Measurements from ENCODE around the gene CEP72. TPM values are rescaled to one million over a fixed set of nuclear protein-coding genes. Genes with fewer than 3 reads are reported as not detected.

Gene CEP72, protein sequence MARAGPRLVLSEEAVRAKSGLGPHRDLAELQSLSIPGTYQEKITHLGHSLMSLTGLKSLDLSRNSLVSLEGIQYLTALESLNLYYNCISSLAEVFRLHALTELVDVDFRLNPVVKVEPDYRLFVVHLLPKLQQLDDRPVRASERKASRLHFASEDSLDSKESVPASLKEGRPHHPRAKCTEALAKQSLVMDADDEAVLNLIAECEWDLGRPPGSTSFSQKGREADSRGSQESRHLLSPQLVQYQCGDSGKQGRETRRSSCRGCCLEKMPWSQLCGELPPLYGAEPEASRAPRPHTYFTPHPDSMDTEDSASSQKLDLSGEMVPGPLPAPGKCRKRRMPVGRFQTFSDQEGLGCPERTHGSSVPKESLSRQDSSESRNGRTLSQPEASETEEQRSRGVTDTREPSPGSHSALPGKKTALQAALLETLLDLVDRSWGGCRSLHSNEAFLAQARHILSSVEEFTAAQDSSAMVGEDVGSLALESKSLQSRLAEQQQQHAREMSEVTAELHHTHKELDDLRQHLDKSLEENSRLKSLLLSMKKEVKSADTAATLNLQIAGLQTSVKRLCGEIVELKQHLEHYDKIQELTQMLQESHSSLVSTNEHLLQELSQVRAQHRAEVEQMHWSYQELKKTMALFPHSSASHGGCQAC
- 10 to 100 TPM; 21.6 to 22.5 TPM for total RNA-seq

DNA sequence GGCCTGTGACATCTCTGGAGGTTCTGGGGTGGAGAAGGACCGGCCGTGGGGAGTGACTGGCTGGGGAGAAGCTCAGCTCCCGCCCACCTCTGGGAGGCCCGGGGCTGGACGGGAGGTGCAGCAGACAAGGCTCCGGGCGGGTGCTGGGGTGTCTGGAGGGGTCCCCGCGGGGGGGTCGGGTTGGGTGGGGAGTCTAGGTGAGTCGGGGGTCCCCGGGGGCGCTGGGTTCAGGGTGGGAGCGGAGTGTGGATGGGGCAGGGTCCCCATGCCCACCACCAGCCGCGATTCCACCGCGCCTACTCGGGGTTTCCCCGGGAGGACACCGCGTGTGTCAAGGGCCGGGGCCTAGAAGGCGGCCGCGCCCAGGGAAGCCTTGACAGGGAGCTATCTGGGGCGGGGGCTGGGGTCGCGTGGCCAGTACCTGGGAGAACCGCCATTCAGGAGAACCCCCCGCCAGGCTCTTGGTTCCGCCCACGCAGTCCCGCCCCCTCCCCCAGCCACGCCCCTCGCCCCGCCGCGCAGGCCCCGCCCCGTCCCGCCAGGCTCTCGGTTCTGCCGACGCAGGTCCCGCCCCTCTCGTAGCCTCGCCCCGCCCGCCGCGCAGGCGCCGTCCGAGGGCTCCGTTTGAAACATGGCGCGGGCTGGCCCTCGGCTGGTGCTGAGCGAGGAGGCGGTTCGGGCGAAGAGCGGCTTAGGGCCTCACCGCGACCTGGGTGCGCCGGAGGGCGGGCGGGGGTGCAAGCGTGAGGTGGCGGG is at the start of gene CEP72:
Gene CEP72, plus strand, starts transcription at position 610 of the 756 bp plus-strand sequence. Its CDS starts 22 bp downstream, at position 632.
- CTCF ChIA-PET: interaction anchor here (1.2 kb wide), 1 partner anchor 295 kb away, joined by 5 read pairs; no protein-coding TSS in a partner anchor
- POLR2A ChIA-PET: interaction anchor here (1.3 kb wide), 1 partner anchor 35 kb away, joined by 3 read pairs; no protein-coding TSS in a partner anchor
- intact Hi-C loops (cut with micrococcal nuclease): loop anchor here (1.0 to 5.0 kb wide), 2 partner anchors 139 to 280 kb away; partner anchors contain the start of genes BRD9 and TRIP13

DNA sequence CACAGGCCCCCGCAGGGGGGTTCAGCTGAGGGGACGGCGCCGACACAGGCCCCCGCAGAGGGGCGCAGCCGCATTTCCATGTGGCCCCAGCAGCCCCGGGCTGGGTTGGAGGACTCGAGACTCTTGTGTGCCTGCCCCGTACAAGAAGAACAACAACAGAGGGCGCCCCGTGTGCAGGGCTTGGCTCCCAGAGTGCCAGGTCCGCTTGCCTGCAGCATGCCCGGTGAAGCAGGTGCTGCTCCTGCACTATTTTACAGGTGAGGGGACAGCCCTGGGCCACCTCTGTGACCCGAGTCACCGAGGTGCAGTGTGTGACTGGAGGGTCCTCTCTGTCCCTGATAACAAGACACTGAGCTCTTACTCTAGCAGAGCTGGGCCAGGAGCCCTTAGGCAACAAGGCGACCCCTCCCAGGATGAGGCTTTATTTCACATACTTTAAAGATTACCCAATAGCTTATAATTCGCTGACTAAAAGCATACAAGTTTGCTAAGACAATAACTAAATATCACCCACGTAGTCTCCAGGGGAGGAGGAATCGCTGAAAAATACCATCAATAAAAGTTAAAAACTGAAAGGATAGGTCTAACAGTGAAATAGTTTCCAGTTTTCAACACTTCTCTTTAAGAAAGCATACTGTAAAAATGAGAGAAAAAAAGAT is 46.2 kb upstream of the CEP72 start:
- POLR2A ChIA-PET: no interaction called here
- DNase-seq: peak; percentile 9
- Mint-ChIP-seq H3K4me3 (no peak overlapping the region), H3K9me3 (no peaks in the 10 kb centered on the region), H3K27me3 (peaks cover 13% of the 10 kb centered on the region), H3K27ac (no peak overlapping the region), H3K36me3 (no peaks in the 10 kb centered on the region), H3K4me1 (ENCODE audit: low read depth) (no peaks in the 10 kb centered on the region)
- CTCF ChIA-PET: no interaction called here
- intact Hi-C loops (cut with micrococcal nuclease): no loop called here

More for the DNA sequence above, at the start of gene CEP72:
- Mint-ChIP-seq H3K9me3 (peaks cover 8% of the 10 kb centered on the region), H3K36me3 (peaks cover 22% of the 10 kb centered on the region), H3K4me1 (ENCODE audit: low read depth) (peaks cover 43% of the 10 kb centered on the region), H3K27ac (peak within 1 kb of the TSS; percentile 63), H3K4me3 (peak within 1 kb of the TSS; percentile 93), H3K27me3 (peaks cover 6% of the 10 kb centered on the region)
- DNase-seq: peak; percentile 95

DNA sequence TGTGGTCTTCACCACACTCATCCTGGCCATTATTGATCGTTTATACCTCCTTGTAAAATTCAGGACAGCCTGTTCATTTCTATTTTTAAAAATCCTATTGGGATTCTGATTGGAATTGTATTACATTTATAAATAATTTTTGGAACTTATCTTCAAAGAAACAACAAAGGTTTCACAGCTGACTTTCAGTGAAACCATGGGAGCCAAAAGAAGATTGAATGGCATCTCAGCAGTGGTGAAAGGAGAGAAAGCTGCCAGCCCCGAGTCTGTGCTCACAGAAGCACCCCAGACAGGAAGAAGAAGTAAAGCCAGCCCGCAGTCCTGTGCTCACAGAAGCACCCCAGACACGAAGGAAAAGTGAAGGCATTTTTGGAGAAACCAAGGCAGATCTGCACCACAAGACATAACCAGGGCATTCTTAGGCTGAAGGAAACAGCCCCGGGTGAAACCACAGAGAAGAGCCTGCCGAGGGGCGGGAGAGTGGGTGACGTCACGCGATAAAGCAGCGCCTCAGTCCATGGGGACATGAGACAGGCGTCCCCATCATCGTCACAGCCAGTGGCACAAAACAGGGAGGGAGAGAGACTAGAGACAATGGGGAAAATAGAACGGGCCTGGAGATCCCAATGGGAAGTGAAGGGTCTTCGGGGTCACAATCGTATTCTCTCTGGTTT is 45.4 kb upstream of the CEP72 start:
- Mint-ChIP-seq H3K4me1 (ENCODE audit: low read depth) (no peaks in the 10 kb centered on the region), H3K36me3 (no peaks in the 10 kb centered on the region), H3K27ac (no peak overlapping the region), H3K9me3 (no peaks in the 10 kb centered on the region), H3K4me3 (no peak overlapping the region), H3K27me3 (peaks cover 12% of the 10 kb centered on the region)
- ChIA-PET CTCF (no interaction called here), POLR2A (no interaction called here)
- peak; percentile 1 for DNase-seq
- intact Hi-C loops (cut with micrococcal nuclease): no loop called here

DNA sequence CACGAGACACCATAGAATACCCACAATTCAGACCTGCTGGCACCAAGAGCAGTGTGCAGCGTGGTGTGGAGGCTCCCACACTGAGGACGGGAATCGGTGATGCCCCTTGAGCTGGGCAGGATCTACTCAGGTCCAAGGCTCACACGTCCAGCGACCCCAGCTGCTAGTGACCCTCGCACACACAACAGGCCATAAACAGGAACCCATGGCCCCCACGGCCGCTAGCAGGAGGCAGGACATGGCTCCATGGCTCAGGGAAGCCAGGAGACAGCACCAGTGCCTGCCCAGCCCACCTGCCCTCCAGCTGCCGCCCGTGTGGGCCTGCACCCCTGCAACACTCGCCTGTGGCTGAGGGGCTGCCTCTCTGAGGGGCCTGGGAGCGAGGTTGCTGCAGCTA is 44.5 kb upstream of the CEP72 start:
- DNase-seq: no peak
- intact Hi-C loops (cut with micrococcal nuclease): no loop called here
- Mint-ChIP-seq H3K4me1 (ENCODE audit: low read depth) (no peaks in the 10 kb centered on the region), H3K27me3 (peaks cover 12% of the 10 kb centered on the region), H3K4me3 (no peak overlapping the region), H3K27ac (no peak overlapping the region), H3K36me3 (no peaks in the 10 kb centered on the region), H3K9me3 (no peaks in the 10 kb centered on the region)
- ChIA-PET CTCF (no interaction called here), POLR2A (no interaction called here)

DNA sequence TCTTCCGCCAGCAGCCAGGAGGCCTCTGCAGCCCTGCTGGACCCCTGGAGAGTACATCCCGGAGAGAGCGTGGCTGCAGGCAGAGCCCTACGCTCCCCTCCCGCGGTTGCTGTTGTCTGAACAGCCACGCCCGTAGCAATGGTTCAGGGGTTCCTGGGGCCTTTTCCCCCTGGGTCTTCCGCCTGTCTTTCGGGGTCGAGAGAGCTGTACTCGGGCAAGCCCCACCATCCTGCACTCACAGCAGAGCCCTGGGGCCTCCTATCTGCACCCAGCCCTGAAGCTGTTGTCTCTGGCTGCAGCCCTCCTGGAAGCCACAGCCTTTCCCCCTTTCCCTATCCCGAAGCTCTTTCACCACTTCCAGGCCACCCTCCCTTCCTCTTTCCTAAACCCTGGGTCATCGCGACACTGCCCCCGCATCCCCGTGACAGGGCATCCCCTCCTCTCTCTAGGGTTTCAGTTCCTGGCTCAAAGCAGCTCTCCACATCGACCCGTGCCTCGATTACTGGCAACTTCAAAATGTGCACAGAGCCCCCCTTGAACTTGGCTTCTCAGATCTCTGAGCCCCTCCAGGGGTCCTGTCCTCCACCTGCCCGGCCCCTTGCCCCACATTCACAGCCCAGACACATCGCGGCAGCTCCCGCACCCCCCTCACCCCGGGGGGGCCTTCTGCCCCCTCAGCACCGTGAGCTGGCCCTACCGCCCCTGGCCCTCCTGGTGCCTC is 43.9 kb upstream of the CEP72 start:
- intact Hi-C loops (cut with micrococcal nuclease): no loop called here
- Mint-ChIP-seq H3K4me1 (ENCODE audit: low read depth) (no peaks in the 10 kb centered on the region), H3K9me3 (no peaks in the 10 kb centered on the region), H3K27me3 (peaks cover 12% of the 10 kb centered on the region), H3K36me3 (no peaks in the 10 kb centered on the region), H3K4me3 (no peak overlapping the region), H3K27ac (no peak overlapping the region)
- ChIA-PET CTCF (no interaction called here), POLR2A (no interaction called here)
- peak; percentile 5 for DNase-seq

DNA sequence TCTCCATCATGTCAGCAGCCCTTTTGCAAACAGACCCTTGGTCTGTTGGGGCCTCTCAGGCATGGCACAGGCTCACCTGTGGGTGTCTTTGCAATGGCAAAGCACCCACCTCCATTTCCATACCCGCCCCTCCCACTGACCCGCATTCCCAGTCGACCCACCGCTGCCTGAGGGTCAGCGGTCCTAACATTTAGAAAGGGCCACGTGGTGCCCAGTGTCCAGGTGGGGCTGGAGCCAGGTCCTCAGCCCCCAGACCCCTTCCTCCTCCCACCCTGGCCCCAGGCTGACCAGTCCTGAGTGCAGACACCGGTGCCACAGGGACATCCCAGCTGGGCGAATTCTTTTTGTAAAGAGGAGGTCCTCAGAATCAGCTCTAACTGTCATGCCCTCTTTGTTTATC is 43.3 kb upstream of the CEP72 start:
- H3K9me3 Mint-ChIP-seq: no peaks in the 10 kb centered on the region
- H3K4me3 Mint-ChIP-seq: no peak overlapping the region
- ChIA-PET POLR2A (no interaction called here), CTCF (no interaction called here)
- H3K36me3 Mint-ChIP-seq: no peaks in the 10 kb centered on the region
- no peak overlapping the region for H3K27ac Mint-ChIP-seq
- intact Hi-C loops (cut with micrococcal nuclease): no loop called here
- no peaks in the 10 kb centered on the region for H3K4me1 Mint-ChIP-seq (ENCODE audit: low read depth)
- DNase-seq: peak; percentile 3
- peaks cover 12% of the 10 kb centered on the region for H3K27me3 Mint-ChIP-seq

DNA sequence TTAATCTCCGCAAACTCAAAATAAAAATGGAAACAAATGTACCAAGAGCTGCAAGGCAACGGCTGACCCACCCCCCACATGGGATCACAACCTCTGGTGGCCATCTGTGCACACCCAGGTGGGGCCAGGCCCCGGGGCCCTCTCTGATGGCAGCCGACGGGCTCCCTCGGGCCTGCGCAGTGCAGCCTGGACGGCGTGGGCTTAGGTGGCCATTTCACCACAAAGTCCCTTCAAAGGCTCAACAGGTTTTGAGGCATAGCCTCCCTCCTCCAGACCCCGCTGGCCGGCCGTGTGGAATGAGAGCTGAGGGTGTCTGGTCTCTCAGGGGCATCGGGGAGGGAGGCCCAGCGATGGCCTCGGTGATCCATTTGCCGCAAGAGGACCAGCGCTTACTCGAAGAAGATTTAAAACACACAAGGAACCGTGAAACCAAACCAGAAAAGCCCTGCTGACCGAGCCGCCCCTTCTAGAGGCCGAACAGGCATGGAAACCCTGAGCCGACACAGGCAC is 42.7 kb upstream of the CEP72 start:
- CTCF ChIA-PET: no interaction called here
- no peaks in the 10 kb centered on the region for H3K9me3 Mint-ChIP-seq

DNA sequence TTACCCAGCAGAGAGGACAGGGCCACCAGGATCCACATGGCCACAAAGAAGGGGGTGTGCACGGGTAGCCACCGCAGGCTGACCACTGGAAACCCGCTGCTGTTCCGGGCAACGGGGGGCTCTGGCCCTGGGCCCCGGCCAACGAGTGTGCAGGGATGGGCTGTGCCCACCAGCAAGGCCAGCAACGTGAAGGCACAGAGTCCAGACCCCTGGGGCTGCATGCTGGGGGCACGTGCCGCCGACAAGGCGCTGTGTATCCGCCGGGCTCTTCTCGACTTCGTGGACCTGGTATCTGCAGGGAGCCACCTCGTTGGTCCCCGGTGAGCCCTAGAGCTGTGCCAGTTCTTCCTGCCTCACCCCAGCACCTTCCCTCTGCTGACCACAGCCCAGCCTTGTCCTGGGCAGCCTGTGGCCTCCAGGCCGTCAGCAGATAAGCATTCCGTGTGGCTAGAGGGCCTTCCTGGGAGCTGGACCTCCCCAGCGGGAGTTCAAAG is 42.2 kb upstream of the CEP72 start:
- H3K36me3 Mint-ChIP-seq: no peaks in the 10 kb centered on the region
- intact Hi-C loops (cut with micrococcal nuclease): no loop called here
- CTCF ChIA-PET: no interaction called here
- DNase-seq: peak; percentile 3
- no peaks in the 10 kb centered on the region for H3K4me1 Mint-ChIP-seq (ENCODE audit: low read depth)
- peaks cover 2% of the 10 kb centered on the region for H3K9me3 Mint-ChIP-seq
- POLR2A ChIA-PET: no interaction called here
- H3K27ac Mint-ChIP-seq: no peak overlapping the region
- H3K4me3 Mint-ChIP-seq: no peak overlapping the region
- peaks cover 14% of the 10 kb centered on the region for H3K27me3 Mint-ChIP-seq

More for the DNA sequence above, 42.7 kb upstream of the CEP72 start:
- peaks cover 12% of the 10 kb centered on the region for H3K27me3 Mint-ChIP-seq
- no peak overlapping the region for H3K4me3 Mint-ChIP-seq
- no peaks in the 10 kb centered on the region for H3K4me1 Mint-ChIP-seq (ENCODE audit: low read depth)
- POLR2A ChIA-PET: no interaction called here
- no peak overlapping the region for H3K27ac Mint-ChIP-seq
- peak; percentile 3 for DNase-seq
- no peaks in the 10 kb centered on the region for H3K36me3 Mint-ChIP-seq
- intact Hi-C loops (cut with micrococcal nuclease): no loop called here

DNA sequence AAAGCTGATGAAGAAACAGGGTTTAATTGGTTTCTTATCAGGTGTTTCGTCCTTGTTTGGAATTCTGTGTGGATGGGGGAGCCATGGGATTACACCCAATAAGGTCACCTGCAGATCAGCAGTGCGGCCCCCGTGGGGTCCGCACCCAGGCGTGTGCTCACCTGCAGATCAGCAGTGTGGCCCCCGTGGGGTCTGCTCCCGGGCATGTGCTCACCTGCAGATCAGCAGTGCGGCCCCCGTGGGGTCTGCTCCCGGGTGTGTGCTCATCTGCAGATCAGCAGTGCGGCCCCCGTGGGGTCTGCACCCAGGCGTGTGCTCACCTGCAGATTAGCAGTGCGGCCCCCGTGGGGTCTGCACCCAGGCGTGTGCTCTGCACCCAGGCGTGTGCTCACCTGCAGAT is 41.7 kb upstream of the CEP72 start:
- POLR2A ChIA-PET: no interaction called here
- H3K36me3 Mint-ChIP-seq: no peaks in the 10 kb centered on the region
- no peak overlapping the region for H3K4me3 Mint-ChIP-seq
- intact Hi-C loops (cut with micrococcal nuclease): no loop called here
- no peak overlapping the region for H3K27ac Mint-ChIP-seq
- peaks cover 7% of the 10 kb centered on the region for H3K9me3 Mint-ChIP-seq
- H3K27me3 Mint-ChIP-seq: peaks cover 19% of the 10 kb centered on the region
- DNase-seq: no peak
- CTCF ChIA-PET: no interaction called here
- no peaks in the 10 kb centered on the region for H3K4me1 Mint-ChIP-seq (ENCODE audit: low read depth)

DNA sequence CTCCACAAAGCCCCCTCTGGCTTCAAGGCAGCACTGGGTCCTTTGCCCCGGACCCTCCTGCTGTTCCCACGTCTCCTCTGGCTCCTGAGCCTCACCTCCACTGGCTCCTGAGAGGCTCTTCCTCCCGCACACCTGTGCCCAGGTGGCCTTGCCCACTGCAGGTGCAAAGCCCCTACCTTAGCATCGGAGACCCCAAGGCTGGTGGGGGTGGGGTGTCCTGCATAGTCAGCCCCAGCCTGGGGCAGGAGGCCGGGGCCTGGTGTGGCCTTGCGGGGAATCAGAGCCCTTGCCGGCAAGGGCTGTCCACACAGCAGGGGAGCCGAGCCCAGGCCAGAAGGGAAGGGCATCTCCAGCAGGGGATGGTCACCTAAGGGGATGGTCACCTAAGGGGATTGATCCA is 41.3 kb upstream of the CEP72 start:
- H3K9me3 Mint-ChIP-seq: peaks cover 12% of the 10 kb centered on the region
- ChIA-PET CTCF (no interaction called here), POLR2A (no interaction called here)
- intact Hi-C loops (cut with micrococcal nuclease): no loop called here
- H3K27me3 Mint-ChIP-seq: peaks cover 23% of the 10 kb centered on the region
- H3K4me3 Mint-ChIP-seq: no peak overlapping the region
- no peak overlapping the region for H3K27ac Mint-ChIP-seq
- H3K36me3 Mint-ChIP-seq: peaks cover 3% of the 10 kb centered on the region
- no peaks in the 10 kb centered on the region for H3K4me1 Mint-ChIP-seq (ENCODE audit: low read depth)
- DNase-seq: peak; percentile 6

DNA sequence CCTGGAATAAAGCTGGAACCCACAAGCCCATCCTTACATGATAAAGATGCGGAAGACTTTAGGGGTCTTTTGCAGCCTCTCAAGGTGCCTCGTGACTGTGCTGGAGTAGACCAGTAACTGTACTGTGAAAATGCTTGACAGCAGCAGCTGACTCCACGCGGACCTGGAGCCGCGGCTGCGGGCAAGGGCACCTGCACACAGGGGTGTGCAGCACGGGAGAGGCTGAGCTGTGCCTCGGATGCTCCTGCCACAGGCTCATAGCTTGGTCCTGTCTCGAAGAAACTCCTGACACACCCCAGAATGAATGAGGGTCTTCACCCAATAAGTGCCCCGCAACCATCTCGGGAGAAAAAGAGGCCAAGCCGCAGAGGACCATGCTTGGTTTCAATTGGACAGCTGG is 40.3 kb upstream of the CEP72 start:
- peaks cover 3% of the 10 kb centered on the region for H3K36me3 Mint-ChIP-seq
- intact Hi-C loops (cut with micrococcal nuclease): no loop called here
- ChIA-PET POLR2A (no interaction called here), CTCF (no interaction called here)
- peaks cover 18% of the 10 kb centered on the region for H3K9me3 Mint-ChIP-seq
- peaks cover 22% of the 10 kb centered on the region for H3K27me3 Mint-ChIP-seq
- DNase-seq: no peak
- no peak overlapping the region for H3K27ac Mint-ChIP-seq
- H3K4me3 Mint-ChIP-seq: no peak overlapping the region
- H3K4me1 Mint-ChIP-seq (ENCODE audit: low read depth): no peaks in the 10 kb centered on the region

Measured in activated CD4-positive, alpha-beta memory T cell treated with anti-CD3 and anti-CD28 coated beads for 36 hours (primary cell).